H1 (cell line): ENCODE measurements around the gene LRRC26. TPM values are rescaled to one million over a fixed set of nuclear protein-coding genes. Genes with fewer than 3 reads are reported as not detected.

ENCODE experiments used
- CTCF ChIA-PET: fragments of 300-600 bp; sonication (Branson Sonifier 250); formaldehyde crosslinking; loops from one replicate; lab custom pipeline; 2021; ENCODE audit not compliant: partially characterized antibody; lab: Charles Lee
- POLR2A ChIA-PET: fragments of 300-600 bp; sonication (Branson Sonifier 250); formaldehyde crosslinking; loops from one replicate; lab custom pipeline; 2021; ENCODE audit warnings: inconsistent platforms; ENCODE audit not compliant: partially characterized antibody; lab: Charles Lee
- DNase-seq, 2 experiments: peaks; one replicate each; pipeline versions ENCODE4 v3.0.0 to v3.0.0-alpha.2; 2010 to 2022; ENCODE audit warnings: low spot score in 2 of 2, low read depth in 1 of 2, mixed read lengths in 1 of 2
- FAIRE-seq: peaks from 2 replicates; lab custom pipeline; 2011; peaks lifted over from hg19 to GRCh38; lab: Jason Lieb, UNC
- H2AFZ ChIP-seq: 2 replicates; pipeline ENCODE4 v1.8.1; 2012; ENCODE audit warnings: low read length, inconsistent platforms
- H2AK5ac ChIP-seq: 2 replicates; pipeline ENCODE4 v1.6.1; 2013; ENCODE audit warnings: low read depth, low read length
- H2BK120ac ChIP-seq: replicated peaks from 2 replicates; pipeline ENCODE3; 2013; ENCODE audit warnings: low read depth, low read length, inconsistent platforms
- H2BK12ac ChIP-seq: 2 replicates; pipeline ENCODE4 v1.6.1; 2013; ENCODE audit warnings: low read depth, low read length
- H2BK15ac ChIP-seq: 2 replicates; pipeline ENCODE4 v1.6.1; 2013; ENCODE audit warnings: low read length
- H2BK20ac ChIP-seq: 2 replicates; pipeline ENCODE4 v1.6.1; 2013; ENCODE audit warnings: low read length
- H2BK5ac ChIP-seq: 2 replicates; pipeline ENCODE4 v1.6.1; 2013; ENCODE audit warnings: low read depth, low read length
- H3K14ac ChIP-seq: 2 replicates; pipeline ENCODE4 v1.6.1; 2013; ENCODE audit warnings: inconsistent platforms; ENCODE audit not compliant: insufficient read length
- H3K18ac ChIP-seq: 2 replicates; pipeline ENCODE4 v1.6.1; 2013; ENCODE audit warnings: low read length; ENCODE audit errors: extremely low read depth
- H3K23ac ChIP-seq: 2 replicates; pipeline ENCODE4 v1.6.1; 2013; ENCODE audit warnings: inconsistent platforms; ENCODE audit not compliant: insufficient read length
- H3K23me2 ChIP-seq: 2 replicates; pipeline ENCODE4 v1.6.1; 2013; ENCODE audit warnings: low read depth, low read length
- H3K27ac ChIP-seq: 2 replicates; pipeline ENCODE4 v1.6.1; 2011; ENCODE audit warnings: low read depth, low read length, inconsistent platforms
- H3K27me3 ChIP-seq, 4 experiments: replicated peaks in 1 of 4; 1 replicate in 1 of 4; 2 replicates in 3 of 4; pipeline versions ENCODE4 v1.6.1 to v1.8.1; 2011 to 2013; ENCODE audit warnings: low read length in 3 of 4, mild to moderate bottlenecking in 3 of 4, inconsistent platforms in 2 of 4, mixed read lengths in 2 of 4, moderate library complexity in 1 of 4; ENCODE audit not compliant: control insufficient read depth in 3 of 4, insufficient read depth in 3 of 4; ENCODE audit errors: extremely low read depth in 1 of 4
- H3K36me3 ChIP-seq, 4 experiments: 2 replicates each; pipeline versions ENCODE4 v1.6.1 to v1.8.1; 2011 to 2013; ENCODE audit warnings: mild to moderate bottlenecking in 4 of 4, low read length in 3 of 4, moderate library complexity in 2 of 4, control low read depth in 1 of 4, inconsistent platforms in 1 of 4; ENCODE audit not compliant: insufficient read depth in 4 of 4, control insufficient read depth in 2 of 4
- H3K4ac ChIP-seq: replicated peaks from 2 replicates; pipeline ENCODE3; 2013; ENCODE audit warnings: low read length, low read depth, mixed read lengths, inconsistent platforms; ENCODE audit not compliant: insufficient read length
- H3K4me1 ChIP-seq, 4 experiments: replicated peaks in 1 of 4; 1 replicate in 1 of 4; 2 replicates in 3 of 4; pipeline versions ENCODE4 v1.6.1 to v1.8.1; 2011 to 2013; ENCODE audit warnings: low read length in 3 of 4, inconsistent platforms in 2 of 4, mixed read lengths in 1 of 4; ENCODE audit not compliant: insufficient read depth in 4 of 4, control insufficient read depth in 3 of 4
- H3K4me2 ChIP-seq, 2 experiments: 2 replicates each; pipeline versions ENCODE4 v1.6.1 to v1.8.1; 2011 to 2013; ENCODE audit warnings: low read depth in 2 of 2, low read length in 2 of 2, control low read depth in 1 of 2, inconsistent platforms in 1 of 2, mild to moderate bottlenecking in 1 of 2; ENCODE audit not compliant: insufficient read depth in 1 of 2
- H3K4me3 ChIP-seq, 4 experiments: fragments of 200-600, 300-600 bp in 1 of 4; sonication (generic), shearing (Covaris generic), sonication (Bioruptor Twin) in 1 of 4; 2 replicates each; pipeline versions ENCODE4 v1.5.1 to v1.8.1; 2011 to 2016; ENCODE audit warnings: low read length in 4 of 4, low read depth in 3 of 4, control low read depth in 2 of 4, inconsistent platforms in 2 of 4, mild to moderate bottlenecking in 2 of 4, mixed read lengths in 1 of 4, moderate library complexity in 1 of 4; ENCODE audit not compliant: insufficient read depth in 2 of 4; ENCODE audit errors: extremely low read depth in 1 of 4
- H3K56ac ChIP-seq: replicated peaks from 2 replicates; pipeline ENCODE3; 2013; ENCODE audit warnings: low read depth, mild to moderate bottlenecking, mixed read lengths, low read length, inconsistent platforms; ENCODE audit not compliant: insufficient read length
- H3K79me1 ChIP-seq: 2 replicates; pipeline ENCODE4 v1.6.1; 2013; ENCODE audit warnings: low read depth, low read length, control low read depth
- H3K79me2 ChIP-seq, 2 experiments: 2 replicates each; pipeline versions ENCODE4 v1.6.1 to v1.8.1; 2012 to 2013; ENCODE audit warnings: low read length in 2 of 2, mild to moderate bottlenecking in 2 of 2, inconsistent platforms in 1 of 2; ENCODE audit not compliant: insufficient read depth in 2 of 2, control insufficient read depth in 1 of 2
- H3K9ac ChIP-seq, 4 experiments: replicated peaks in 1 of 4; 1 replicate in 1 of 4; 2 replicates in 3 of 4; pipeline versions ENCODE4 v1.6.1 to v1.8.1; 2011 to 2013; ENCODE audit warnings: low read depth in 3 of 4, low read length in 3 of 4, control low read depth in 2 of 4, mild to moderate bottlenecking in 2 of 4, moderate library complexity in 2 of 4, inconsistent platforms in 1 of 4; ENCODE audit errors: extremely low read depth in 1 of 4
- H3K9me3 ChIP-seq, 2 experiments: 2 replicates each; pipeline versions ENCODE4 v1.6.1 to v1.8.1; 2012 to 2013; ENCODE audit warnings: mild to moderate bottlenecking in 2 of 2, moderate library complexity in 2 of 2, control low read depth in 1 of 2, inconsistent platforms in 1 of 2, low read depth in 1 of 2, low read length in 1 of 2, mixed read lengths in 1 of 2; ENCODE audit not compliant: insufficient read depth in 2 of 2
- H4K20me1 ChIP-seq, 2 experiments: replicated peaks in 1 of 2; 2 replicates each; pipeline versions ENCODE3 to v1.8.1; 2011 to 2013; ENCODE audit warnings: inconsistent platforms in 2 of 2, low read length in 2 of 2, mild to moderate bottlenecking in 1 of 2; ENCODE audit not compliant: insufficient read depth in 2 of 2, control insufficient read depth in 1 of 2
- H4K5ac ChIP-seq: 2 replicates; pipeline ENCODE4 v1.6.1; 2013; ENCODE audit warnings: low read length, low read depth, mixed read lengths, inconsistent platforms; ENCODE audit not compliant: insufficient read length
- H4K8ac ChIP-seq: 2 replicates; pipeline ENCODE4 v1.8.0; 2013; ENCODE audit warnings: mild to moderate bottlenecking, moderate library complexity, low read length, inconsistent platforms; ENCODE audit not compliant: insufficient read depth; ENCODE audit errors: extremely low read depth
- H4K91ac ChIP-seq: replicated peaks from 2 replicates; pipeline ENCODE3; 2013; ENCODE audit warnings: low read length, mixed read lengths, inconsistent platforms; ENCODE audit not compliant: insufficient read length
- CHD1 ChIP-seq: IDR thresholded peaks from 2 replicates; pipeline ENCODE4 v1.6.1; 2012; ENCODE audit warnings: low read depth, low read length, improper control_type of control experiment
- E2F6 ChIP-seq: IDR thresholded peaks from 2 replicates; pipeline ENCODE4 v1.6.1; 2012; ENCODE audit warnings: inconsistent platforms
- EGR1 ChIP-seq: IDR thresholded peaks from 2 replicates; pipeline ENCODE4 v1.6.1; 2011; ENCODE audit warnings: low read depth, low read length, borderline replicate concordance
- EZH2 ChIP-seq: fragments of 200-600 bp; sonication (generic); IDR thresholded peaks from 2 replicates; pipeline ENCODE4 v1.7.1; 2012; ENCODE audit warnings: low read depth, mild to moderate bottlenecking, moderate library complexity, low read length, inconsistent platforms; ENCODE audit not compliant: severe bottlenecking
- GABPA ChIP-seq: IDR thresholded peaks from 2 replicates; pipeline ENCODE4 v1.6.1; 2011; ENCODE audit warnings: mild to moderate bottlenecking, low read length, moderate library complexity, borderline replicate concordance; ENCODE audit not compliant: insufficient read depth
- HDAC2 ChIP-seq, 2 experiments: fragments of 300-600 bp in 1 of 2; sonication (generic) in 1 of 2; IDR thresholded peaks; 2 replicates each; pipeline ENCODE4 v1.6.1; 2011 to 2012; ENCODE audit warnings: low read depth in 2 of 2, low read length in 2 of 2, mild to moderate bottlenecking in 2 of 2, moderate library complexity in 2 of 2, borderline replicate concordance in 1 of 2, inconsistent platforms in 1 of 2
- KDM1A ChIP-seq: fragments of 200-600, 300-600 bp; sonication (generic); IDR thresholded peaks from 2 replicates; pipeline ENCODE4 v1.7.1; 2016; ENCODE audit warnings: mild to moderate bottlenecking, low read length, borderline replicate concordance
- TCF12 ChIP-seq: IDR thresholded peaks from 2 replicates; pipeline ENCODE4 v1.6.1; 2011; ENCODE audit warnings: low read depth, mild to moderate bottlenecking, low read length
- WGBS, 2 experiments: shearing (Covaris generic) in 1 of 2; methylation state at CpG; one replicate each; pipeline versions ENCODE4 v1.1.6 to v1.1.7; 2013 to 2015; ENCODE audit warnings: low lambda C conversion rate in 2 of 2, mixed read lengths in 2 of 2, inconsistent platforms in 1 of 2, low coverage in 1 of 2, missing lambda C conversion rate in 1 of 2; ENCODE audit not compliant: insufficient replicate concordance in 2 of 2, insufficient coverage in 1 of 2, insufficient read length in 1 of 2; ENCODE audit errors: extremely low coverage in 1 of 2, missing lambda C conversion rate in 1 of 2; 5-methylcytosine and 5-hydroxymethylcytosine counted together
- polyA plus RNA-seq, 7 experiments: library from polyadenylated mRNA; depleted of rRNA in 3 of 7; stranded (reverse) in 5 of 7; unstranded in 2 of 7; fragments of >200 nt in 5 of 7; fragments of 200-250 nt in 2 of 7; gene quantifications; 1 replicate in 5 of 7; 2 replicates in 1 of 7; 4 replicates in 1 of 7; pipeline versions ENCODE4 v1.2.1 to v1.2.3, GENCODE V29; 2011 to 2013; ENCODE audit warnings: missing spikeins in 2 of 7, mixed read lengths in 2 of 7
- total RNA-seq: library from RNA; stranded (reverse); fragmentation: NEBNext Ultra II Directional; extraction: Animal tissue kit (Norgen Biotek cat#: 25700); gene quantifications from 2 replicates; pipeline ENCODE4 v1.2.1, GENCODE V29; 2021

LRRC26 gene
- total and polyA plus RNA-seq, 2 of the 8 experiments (the other 6 are each of a cell fraction or from before 2014, with no cell fraction given) = 0.34 to 0.85 TPM

- H3K4me3 ChIP-seq = no peak overlapping the region
- no peaks in the 10 kb centered on the region; a peak in 1 of 8 replicates for H3K36me3 ChIP-seq
- H3K23me2 ChIP-seq = peaks cover 20% of the 10 kb centered on the region; the same call in 1 of the 2 replicates
- no peak overlapping the region for H2BK20ac ChIP-seq
- no peak overlapping the region for H2BK5ac ChIP-seq
- no peak overlapping the region for H4K91ac ChIP-seq
- DNase-seq (no peak), FAIRE-seq (no peak)
- H4K5ac ChIP-seq = no peak overlapping the region
- H2AK5ac ChIP-seq = no peak overlapping the region
- H3K23ac ChIP-seq = no peak overlapping the region
- no peak overlapping the region for H4K8ac ChIP-seq
- TF ChIP-seq CHD1 (no peak), HDAC2 (IDR thresholded peaks at IDR 0.05; ENCODE audit: borderline replicate concordance in 1 of 2, low read depth in 2 of 2, low read length in 2 of 2) (no peak), TCF12 (no peak), E2F6 (no peak), GABPA (no peak), EZH2 (no peak), EGR1 (no peak), KDM1A (no peak)
- no peak overlapping the region for H2BK120ac ChIP-seq
- peaks cover 61 to 100% (median 89%) of the 10 kb centered on the region in 4 experiments for H3K27me3 ChIP-seq
- peaks cover 0 to 13% of the 10 kb centered on the region in 2 experiments for H4K20me1 ChIP-seq
- H3K4me2 ChIP-seq = no peak overlapping the region
- H3K27ac ChIP-seq = no peak overlapping the region
- H3K56ac ChIP-seq = no peak overlapping the region
- H3K14ac ChIP-seq = no peak overlapping the region
- no peaks in the 10 kb centered on the region for H3K9me3 ChIP-seq
- no peaks in the 10 kb centered on the region; the same call in 1 of the 2 replicates for H3K79me1 ChIP-seq
- no peak overlapping the region for H2AFZ ChIP-seq
- no peak overlapping the region for H2BK12ac ChIP-seq
- H3K18ac ChIP-seq = no peak overlapping the region
- H3K79me2 ChIP-seq = no peaks in the 10 kb centered on the region
- H3K4me1 ChIP-seq = peaks cover 0 to 23% (median 17%) of the 10 kb centered on the region in 4 experiments; a peak in 6 of 7 replicates
- ChIA-PET CTCF (interaction anchor here (0.6 to 1.2 kb wide), 4 partner anchors 8 to 103 kb away, joined by 3 to 4 read pairs (median 4); no protein-coding TSS in a partner anchor), POLR2A (interaction anchor here (0.9 to 1.7 kb wide), 6 partner anchors 9 to 78 kb away, joined by 3 to 6 read pairs (median 4); partner anchors contain the start of gene GRIN1)
- WGBS, 2 experiments = 83% methylated on average over 21 of the region's 22 CpGs; no CpG with 5 or more reads in 1 of the 2 experiments
- no peak overlapping the region for H2BK15ac ChIP-seq
- H3K4ac ChIP-seq = no peak overlapping the region
- H3K9ac ChIP-seq = no peak overlapping the region
Measured at GRCh38 chr9:137166380-137167229, 3.2 kb downstream of the LRRC26 start.
